Esophagus muscularis mucosa (tissue), 4 donors: Measurements from ENCODE around the gene B3GLCT.

Experiments used
- EP300 ChIP-seq: sonication (generic); formaldehyde crosslinking; IDR thresholded peaks from one replicate; pipeline ENCODE4 v1.6.1; 2017; ENCODE audit warnings: antibody characterized with exemption
- POLR2A ChIP-seq: fragments of 450-650 bp; IDR thresholded peaks from one replicate; pipeline ENCODE4 v1.6.1; 2017; ENCODE audit warnings: antibody characterized with exemption, moderate library complexity, mild to moderate bottlenecking, low read depth
- TF ChIP-seq, protein P1 (sequence below), 3 experiments: fragments of 200-600 bp in 2 of 3; fragments of 450-650 bp in 1 of 3; sonication (generic) in 2 of 3; IDR thresholded peaks; one replicate each; pipeline ENCODE4 v1.5.1; 2017 to 2019; ENCODE audit warnings: antibody characterized with exemption in 3 of 3, mild to moderate bottlenecking in 2 of 3, moderate library complexity in 1 of 3

DNA sequence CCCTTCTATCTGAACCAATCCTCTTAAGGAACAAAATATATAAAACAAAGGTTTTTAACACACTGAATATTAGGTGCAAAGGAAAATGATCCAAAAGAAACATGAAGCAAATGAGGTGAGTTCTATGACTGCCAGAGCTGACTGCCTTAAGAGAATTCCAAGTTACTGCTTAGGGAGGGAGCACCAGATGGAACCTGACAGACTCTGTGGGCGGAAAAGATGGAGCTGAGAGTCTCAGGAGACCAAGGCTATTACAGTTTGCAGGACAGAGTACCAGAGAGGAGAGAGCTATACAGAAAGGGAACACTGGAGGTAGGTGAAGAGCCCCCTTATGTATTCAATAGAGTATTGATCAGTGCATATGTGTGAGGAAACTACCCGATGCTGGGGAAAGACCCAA, 87.2 kb downstream of the B3GLCT start:
- TF ChIP-seq, protein P1, sequence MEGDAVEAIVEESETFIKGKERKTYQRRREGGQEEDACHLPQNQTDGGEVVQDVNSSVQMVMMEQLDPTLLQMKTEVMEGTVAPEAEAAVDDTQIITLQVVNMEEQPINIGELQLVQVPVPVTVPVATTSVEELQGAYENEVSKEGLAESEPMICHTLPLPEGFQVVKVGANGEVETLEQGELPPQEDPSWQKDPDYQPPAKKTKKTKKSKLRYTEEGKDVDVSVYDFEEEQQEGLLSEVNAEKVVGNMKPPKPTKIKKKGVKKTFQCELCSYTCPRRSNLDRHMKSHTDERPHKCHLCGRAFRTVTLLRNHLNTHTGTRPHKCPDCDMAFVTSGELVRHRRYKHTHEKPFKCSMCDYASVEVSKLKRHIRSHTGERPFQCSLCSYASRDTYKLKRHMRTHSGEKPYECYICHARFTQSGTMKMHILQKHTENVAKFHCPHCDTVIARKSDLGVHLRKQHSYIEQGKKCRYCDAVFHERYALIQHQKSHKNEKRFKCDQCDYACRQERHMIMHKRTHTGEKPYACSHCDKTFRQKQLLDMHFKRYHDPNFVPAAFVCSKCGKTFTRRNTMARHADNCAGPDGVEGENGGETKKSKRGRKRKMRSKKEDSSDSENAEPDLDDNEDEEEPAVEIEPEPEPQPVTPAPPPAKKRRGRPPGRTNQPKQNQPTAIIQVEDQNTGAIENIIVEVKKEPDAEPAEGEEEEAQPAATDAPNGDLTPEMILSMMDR (IDR thresholded peaks at IDR 0.05) = no peak
- TF ChIP-seq EP300 = no peak
- no peak for TF ChIP-seq POLR2A
